ENCODE measurements around the gene POLR3H. TPM values are rescaled to one million over a fixed set of nuclear protein-coding genes. Genes with fewer than 3 reads are reported as not detected.

The POLR3H gene
- total RNA-seq, 1 experiment from 2014 or later = 53.1 TPM

DNA sequence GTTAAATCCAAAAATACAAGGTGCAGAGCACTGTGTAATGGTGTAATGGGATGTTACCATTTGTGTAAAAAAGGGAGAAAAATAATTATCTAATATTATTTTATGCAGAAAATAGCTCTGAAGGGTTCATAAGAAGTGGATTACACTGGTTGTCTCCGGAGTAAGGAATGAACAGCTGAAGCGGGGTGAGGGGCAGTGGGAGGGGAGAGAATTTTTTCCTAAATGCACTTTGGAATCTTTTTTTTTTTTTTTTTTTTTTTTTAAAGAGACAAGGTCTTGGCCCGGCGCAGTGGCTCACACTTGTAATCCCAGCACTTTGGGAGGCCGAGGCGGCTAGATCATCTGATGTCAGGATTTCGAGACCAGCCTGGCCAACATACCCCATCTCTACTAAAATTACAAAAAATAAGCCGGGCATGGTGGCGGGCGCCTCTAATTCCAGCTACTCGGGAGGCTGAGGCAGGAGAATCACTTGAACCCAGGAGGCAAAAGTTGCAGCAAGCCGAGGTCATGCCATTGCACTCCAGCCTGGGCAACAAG lies 6.8 kb upstream of the POLR3H start:
- H3K36me3 ChIP-seq = no peaks in the 10 kb centered on the region
- H3K4me3 ChIP-seq = no peak overlapping the region
- H3K9me3 ChIP-seq = no peaks in the 10 kb centered on the region
- no peak for DNase-seq
- no peaks in the 10 kb centered on the region for H3K27me3 ChIP-seq

GRCh38 chr22:41548830-41549211 lies 4.6 kb upstream of the POLR3H start:
- DNase-seq = no peak
- Histone ChIP-seq H3K27me3 (no peaks in the 10 kb centered on the region), H3K36me3 (no peaks in the 10 kb centered on the region), H3K4me3 (no peak overlapping the region), H3K9me3 (no peaks in the 10 kb centered on the region)

DNA sequence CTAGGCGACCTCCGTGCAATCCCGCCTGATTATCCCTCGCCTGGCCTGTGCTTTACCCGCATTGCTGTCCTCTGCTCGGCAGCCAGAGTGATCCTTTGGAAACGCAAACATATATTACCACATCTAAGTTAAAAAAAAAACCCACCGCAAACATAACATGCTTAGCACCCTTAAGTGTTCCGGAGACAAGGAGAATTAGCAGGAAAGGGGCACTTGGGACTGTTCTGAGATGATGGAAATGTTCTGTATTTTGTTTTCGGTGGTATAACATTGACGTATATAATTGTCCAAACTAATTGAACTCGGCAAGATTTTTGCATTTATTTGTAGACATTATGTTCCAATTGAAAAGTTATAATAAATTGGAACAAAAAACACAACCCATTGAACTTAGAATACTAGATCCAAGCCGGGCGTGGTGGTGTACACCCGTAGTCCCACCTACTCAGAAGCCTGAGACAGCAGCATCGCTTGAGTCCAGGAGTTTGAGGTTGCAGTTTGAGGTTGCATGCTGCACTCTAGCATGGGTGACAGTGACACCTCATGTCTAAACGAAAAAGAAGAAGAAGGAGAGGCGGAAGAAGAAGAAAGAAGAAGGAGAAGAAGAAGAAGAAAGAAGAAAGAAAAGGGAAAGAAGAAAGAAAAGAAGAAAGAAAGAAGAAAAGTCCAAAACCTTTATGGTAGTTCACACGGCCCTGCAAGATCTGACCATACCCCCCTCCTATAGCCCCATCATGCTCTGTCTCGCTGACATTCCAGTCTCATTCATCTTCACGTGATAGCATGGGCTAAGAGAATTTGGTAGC lies 604 bp upstream of the POLR3H start:
- H3K9me3 ChIP-seq = no peaks in the 10 kb centered on the region
- no peak for DNase-seq
- H3K36me3 ChIP-seq = peaks cover 22% of the 10 kb centered on the region
- H3K4me3 ChIP-seq = peak overlapping the region; percentile 90
- H3K27me3 ChIP-seq = no peaks in the 10 kb centered on the region

GRCh38 chr22:41542224-41542623 lies 2.0 kb downstream of the POLR3H start:
- H3K27me3 ChIP-seq = no peaks in the 10 kb centered on the region
- H3K9me3 ChIP-seq = no peaks in the 10 kb centered on the region
- no peak for DNase-seq
- H3K36me3 ChIP-seq = peaks cover 38% of the 10 kb centered on the region
- H3K4me3 ChIP-seq = no peak overlapping the region

DNA sequence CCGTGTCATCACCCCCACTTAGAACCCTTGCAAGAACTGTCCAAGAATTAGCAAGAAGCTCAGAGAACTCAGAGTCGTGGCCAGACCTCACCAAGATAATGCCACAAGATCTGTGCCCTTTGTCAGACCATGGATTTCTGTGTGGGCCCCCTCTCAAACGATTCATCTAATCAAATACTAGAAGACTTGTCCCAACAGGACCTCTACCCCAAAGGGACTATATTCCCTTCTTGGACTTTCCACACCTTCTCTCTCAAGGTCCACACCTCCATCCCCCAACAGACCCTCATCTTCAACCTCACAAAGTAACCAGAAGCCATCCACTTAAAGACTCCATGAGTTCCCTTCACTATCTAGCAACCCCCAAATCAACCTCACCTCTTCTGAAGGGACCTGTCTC lies 2.8 kb downstream of the POLR3H start:
- Histone ChIP-seq H3K9me3 (no peaks in the 10 kb centered on the region), H3K27me3 (no peaks in the 10 kb centered on the region), H3K36me3 (peaks cover 39% of the 10 kb centered on the region), H3K4me3 (no peak overlapping the region)
- DNase-seq = no peak

GRCh38 chr22:41540365-41540764 lies 3.9 kb downstream of the POLR3H start:
- DNase-seq = no peak
- Histone ChIP-seq H3K27me3 (no peaks in the 10 kb centered on the region), H3K4me3 (no peak overlapping the region), H3K36me3 (peaks cover 49% of the 10 kb centered on the region), H3K9me3 (no peaks in the 10 kb centered on the region)

DNA sequence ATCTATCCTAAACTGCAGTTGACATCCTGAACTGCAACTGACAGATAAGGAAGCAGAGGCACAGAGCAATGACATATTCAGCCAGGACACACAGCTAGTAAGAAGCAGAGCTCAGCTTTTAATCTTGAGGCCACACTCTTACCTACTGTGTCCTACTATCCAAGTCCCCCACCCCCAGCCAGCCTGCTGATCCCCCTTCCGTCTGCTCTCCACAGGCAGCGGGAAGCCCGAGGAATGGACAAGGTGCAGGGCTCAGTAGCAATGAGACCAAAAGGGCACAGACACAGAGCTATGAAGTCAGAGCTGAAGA lies 4.3 kb downstream of the POLR3H start:
- no peak overlapping the region for H3K4me3 ChIP-seq
- H3K36me3 ChIP-seq = peaks cover 52% of the 10 kb centered on the region
- no peaks in the 10 kb centered on the region for H3K27me3 ChIP-seq
- no peak for DNase-seq
- H3K9me3 ChIP-seq = no peaks in the 10 kb centered on the region

- Histone ChIP-seq H3K36me3 (peaks cover 54% of the 10 kb centered on the region), H3K4me3 (no peak overlapping the region), H3K9me3 (no peaks in the 10 kb centered on the region), H3K27me3 (no peaks in the 10 kb centered on the region)
- DNase-seq = no peak
These were observed 4.9 kb downstream of the POLR3H start for GRCh38 chr22:41539146-41540005.

GRCh38 chr22:41538583-41538982 lies 5.7 kb downstream of the POLR3H start:
- H3K9me3 ChIP-seq = no peaks in the 10 kb centered on the region

DNA sequence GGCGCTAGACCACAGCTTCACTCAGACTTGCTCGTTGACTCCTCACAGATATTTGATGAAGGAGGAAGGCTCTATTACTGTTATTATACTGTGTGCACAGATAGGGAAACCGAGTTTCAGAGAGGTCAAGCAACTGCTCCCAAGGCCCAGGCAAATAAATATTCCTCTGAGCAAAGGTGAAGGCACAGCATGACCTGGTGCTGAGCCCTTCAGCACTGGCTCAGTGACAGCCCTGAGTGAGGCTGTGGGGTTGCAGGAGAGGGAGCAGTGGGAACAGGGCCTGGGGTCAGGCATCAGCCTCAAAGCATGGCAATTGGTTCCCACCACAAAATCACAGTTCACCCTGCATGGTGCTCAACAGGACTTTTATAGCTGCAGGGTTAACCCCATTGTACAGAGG lies 7.1 kb downstream of the POLR3H start:
- H3K4me3 ChIP-seq = no peak overlapping the region
- DNase-seq = no peak
- H3K27me3 ChIP-seq = no peaks in the 10 kb centered on the region
- peaks cover 63% of the 10 kb centered on the region for H3K36me3 ChIP-seq
- H3K9me3 ChIP-seq = no peaks in the 10 kb centered on the region

More at GRCh38 chr22:41538583-41538982, 5.7 kb downstream of the POLR3H start:
- peaks cover 62% of the 10 kb centered on the region for H3K36me3 ChIP-seq
- no peaks in the 10 kb centered on the region for H3K27me3 ChIP-seq
- DNase-seq = no peak
- H3K4me3 ChIP-seq = no peak overlapping the region

GRCh38 chr22:41535244-41535643 lies 9.0 kb downstream of the POLR3H start:
- H3K9me3 ChIP-seq = no peaks in the 10 kb centered on the region
- DNase-seq = no peak
- H3K4me3 ChIP-seq = no peak overlapping the region
- peaks cover 74% of the 10 kb centered on the region for H3K36me3 ChIP-seq
- H3K27me3 ChIP-seq = no peaks in the 10 kb centered on the region

DNA sequence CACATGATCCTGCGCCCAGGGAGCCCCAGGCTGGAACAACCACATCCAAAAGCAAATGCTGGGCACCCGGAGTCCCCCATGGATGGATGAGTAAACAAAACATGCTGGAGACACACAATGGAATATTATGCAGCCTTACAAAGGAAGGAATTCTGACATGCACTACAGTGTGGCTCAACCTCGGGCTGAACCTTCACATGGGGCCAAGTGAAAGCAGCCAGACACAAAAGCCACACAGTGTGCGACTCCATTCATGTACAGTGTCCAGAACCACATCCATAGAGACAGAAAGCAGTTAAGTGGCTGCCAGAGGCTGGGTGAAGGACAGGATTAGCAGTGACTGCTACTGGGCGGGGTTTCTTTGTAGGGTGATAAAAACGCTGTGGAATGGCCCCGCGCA lies 10.1 kb downstream of the POLR3H start:
- H3K4me3 ChIP-seq = no peak overlapping the region
- H3K27me3 ChIP-seq = no peaks in the 10 kb centered on the region
- H3K36me3 ChIP-seq = peaks cover 67% of the 10 kb centered on the region
- no peak for DNase-seq
- H3K9me3 ChIP-seq = no peaks in the 10 kb centered on the region

GRCh38 chr22:41532908-41533825 lies 11.1 kb downstream of the POLR3H start:
- peak; percentile 45 for DNase-seq
- Histone ChIP-seq H3K36me3 (peaks cover 71% of the 10 kb centered on the region), H3K9me3 (no peaks in the 10 kb centered on the region), H3K4me3 (no peak overlapping the region), H3K27me3 (no peaks in the 10 kb centered on the region)

GRCh38 chr22:41531715-41532477 lies 12.4 kb downstream of the POLR3H start:
- no peak for DNase-seq
- Histone ChIP-seq H3K4me3 (no peak overlapping the region), H3K27me3 (no peaks in the 10 kb centered on the region), H3K36me3 (peaks cover 79% of the 10 kb centered on the region), H3K9me3 (no peaks in the 10 kb centered on the region)

DNA sequence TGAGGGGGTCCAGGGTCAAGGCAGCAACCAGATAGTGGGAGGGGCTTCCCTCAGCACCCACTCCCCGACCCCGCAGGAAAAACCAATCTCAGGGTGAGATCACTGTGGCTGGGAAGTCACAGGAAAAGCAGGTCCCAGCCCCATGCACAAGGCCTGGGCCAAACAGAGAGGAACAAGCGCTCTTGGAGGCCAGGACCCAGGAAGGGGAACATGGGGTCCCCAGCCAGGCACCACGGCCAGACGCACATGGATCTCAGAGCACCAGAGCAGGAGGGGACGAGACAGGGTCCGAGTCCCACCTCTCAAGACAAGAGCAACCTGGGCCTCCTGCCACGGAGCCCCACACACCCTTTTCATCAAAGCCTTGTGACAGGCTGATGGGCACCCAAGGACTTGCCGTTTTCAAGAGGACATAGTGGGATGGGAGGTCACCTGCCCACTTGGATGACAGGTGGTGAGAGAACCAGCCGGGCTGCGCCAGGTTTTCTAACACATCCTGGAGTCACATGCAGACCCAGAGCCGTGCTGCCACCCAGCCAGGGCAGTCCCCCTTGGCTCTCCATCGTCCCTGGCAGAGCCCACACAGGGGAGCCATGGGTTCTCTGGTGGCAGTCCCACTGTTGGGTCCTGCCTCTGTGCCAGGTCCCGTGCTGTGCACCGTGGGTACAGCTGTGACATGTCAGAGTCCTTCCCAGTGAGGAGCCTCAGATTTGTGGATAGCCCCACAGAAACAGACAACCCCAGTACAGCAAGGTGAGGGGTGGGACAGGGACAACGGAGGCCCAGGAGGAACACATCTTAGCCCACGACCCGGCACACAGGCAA lies 13.2 kb downstream of the POLR3H start:
- Histone ChIP-seq H3K36me3 (peaks cover 83% of the 10 kb centered on the region), H3K27me3 (no peaks in the 10 kb centered on the region), H3K9me3 (no peaks in the 10 kb centered on the region), H3K4me3 (no peak overlapping the region)
- DNase-seq = no peak

Data from MG63 (cell line).